RWPE2 (cell line): ENCODE results near the gene SMYD3.
"Not testable (repeated sequence)": the region's sequence is repeated elsewhere in the genome, so short reads cannot be mapped to it uniquely, and the experiment has no call there.

Source experiments
- ATAC-seq: fragments of 200-7000 bp; cut with Tn5 transposase; 3 replicates; pipeline ENCODE4 v1.9.1; 2021; ENCODE audit warnings: low read depth
- DNase-seq: peaks from one replicate; pipeline ENCODE4 v3.0.0-alpha.2; 2020; ENCODE audit warnings: low spot score
- H3K27ac ChIP-seq: fragments of 450-650 bp; 2 replicates; pipeline ENCODE4 v1.5.1; 2017; ENCODE audit warnings: mild to moderate bottlenecking; ENCODE audit not compliant: poor library complexity, severe bottlenecking
- H3K27me3 ChIP-seq: fragments of 250-450 bp; sonication (Bioruptor Pico); 2 replicates; pipeline ENCODE4 v1.5.1; 2021; ENCODE audit warnings: mild to moderate bottlenecking, moderate library complexity; ENCODE audit not compliant: insufficient read depth, poor library complexity, severe bottlenecking
- H3K36me3 ChIP-seq: fragments of 250-450 bp; sonication (Bioruptor Pico); 2 replicates; pipeline ENCODE4 v1.5.1; 2020; ENCODE audit warnings: low read depth, mild to moderate bottlenecking, moderate library complexity
- H3K4me1 ChIP-seq: fragments of 250-450 bp; sonication (Bioruptor Pico); 2 replicates; pipeline ENCODE4 v1.5.1; 2021; ENCODE audit warnings: mild to moderate bottlenecking, moderate library complexity; ENCODE audit not compliant: insufficient read depth, poor library complexity, severe bottlenecking
- H3K4me3 ChIP-seq: fragments of 250-450 bp; sonication (Bioruptor Pico); 2 replicates; pipeline ENCODE4 v1.5.1; 2021; ENCODE audit warnings: mild to moderate bottlenecking, moderate library complexity; ENCODE audit not compliant: severe bottlenecking
- H3K9me3 ChIP-seq: fragments of 250-450 bp; sonication (Bioruptor Pico); 2 replicates; pipeline ENCODE4 v1.5.1; 2021; ENCODE audit warnings: mild to moderate bottlenecking, moderate library complexity; ENCODE audit not compliant: severe bottlenecking
- CTCF ChIP-seq: fragments of 450-650 bp; IDR thresholded peaks from one replicate; pipeline ENCODE4 v1.5.1; 2017; ENCODE audit warnings: mild to moderate bottlenecking, moderate library complexity; ENCODE audit not compliant: poor library complexity, severe bottlenecking

The SMYD3 gene

DNA sequence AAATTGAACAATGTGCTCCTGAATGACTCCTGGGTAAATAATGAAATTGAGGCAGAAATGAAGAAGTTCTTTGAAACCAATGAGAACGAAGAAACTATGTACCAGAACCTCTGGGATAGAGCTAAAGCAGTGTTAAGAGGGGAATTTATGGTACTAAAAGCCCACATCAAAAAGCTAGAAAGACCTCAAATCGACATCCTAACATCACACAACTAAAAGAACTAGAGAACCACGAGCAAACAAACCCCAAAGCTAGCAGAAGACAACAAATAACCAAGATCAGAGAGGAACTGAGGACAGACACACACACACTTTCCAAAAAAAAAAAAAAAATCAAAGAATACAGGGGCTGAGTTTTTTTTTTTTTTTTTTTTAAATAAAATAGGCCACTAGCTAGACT is 564.2 kb downstream of the SMYD3 start:
- DNase-seq (no peak), ATAC-seq (no peak)
- Histone ChIP-seq H3K27ac (no peak overlapping the region), H3K9me3 (no peaks in the 10 kb centered on the region), H3K36me3 (no peaks in the 10 kb centered on the region), H3K4me3 (no peak overlapping the region), H3K4me1 (no peaks in the 10 kb centered on the region), H3K27me3 (no peaks in the 10 kb centered on the region)
- no peak for TF ChIP-seq CTCF

GRCh38 chr1:245941771-245942170 is 565.3 kb downstream of the SMYD3 start:
- not testable (repeated sequence) for ATAC-seq, H3K27ac ChIP-seq, H3K4me3 ChIP-seq

DNA sequence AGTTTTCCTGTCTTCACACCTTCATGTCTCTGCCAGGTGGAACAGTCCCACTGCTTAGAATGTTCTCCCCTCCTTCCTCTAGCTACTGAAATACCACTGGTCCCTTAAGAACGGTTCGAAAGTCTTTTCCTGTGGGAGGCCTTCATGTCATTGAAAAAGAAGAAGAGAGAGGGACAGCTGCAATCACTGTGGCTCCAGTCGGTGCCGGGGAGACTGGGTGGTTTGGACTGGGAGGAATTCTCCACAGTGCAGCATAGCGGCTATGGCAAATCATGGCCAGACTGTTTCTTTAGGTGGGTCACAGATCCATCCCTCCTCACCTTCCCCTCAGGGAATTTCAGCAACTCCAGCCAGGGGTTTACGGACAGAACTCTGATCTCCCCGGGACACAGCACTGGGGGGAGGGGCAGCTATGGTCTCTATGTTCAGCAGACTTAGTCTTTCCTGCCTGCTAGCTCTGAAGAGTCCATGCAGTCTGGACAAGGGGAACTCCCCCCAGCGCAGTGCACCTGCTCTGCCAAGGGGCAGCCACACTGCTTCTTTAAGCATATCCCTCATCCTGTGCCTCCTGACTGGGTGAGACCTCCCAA is 567.2 kb downstream of the SMYD3 start:
- no peak for TF ChIP-seq CTCF
- H3K9me3 ChIP-seq: no peaks in the 10 kb centered on the region
- no peak for DNase-seq
- H3K27me3 ChIP-seq: no peaks in the 10 kb centered on the region
- H3K36me3 ChIP-seq: no peaks in the 10 kb centered on the region
- no peak overlapping the region for H3K27ac ChIP-seq
- ATAC-seq: no peak
- H3K4me3 ChIP-seq: no peak overlapping the region
- no peaks in the 10 kb centered on the region for H3K4me1 ChIP-seq

More at GRCh38 chr1:245941771-245942170, 565.3 kb downstream of the SMYD3 start:
- H3K36me3 ChIP-seq, H3K9me3 ChIP-seq, DNase-seq, H3K4me1 ChIP-seq, H3K27me3 ChIP-seq: not testable (repeated sequence)

DNA sequence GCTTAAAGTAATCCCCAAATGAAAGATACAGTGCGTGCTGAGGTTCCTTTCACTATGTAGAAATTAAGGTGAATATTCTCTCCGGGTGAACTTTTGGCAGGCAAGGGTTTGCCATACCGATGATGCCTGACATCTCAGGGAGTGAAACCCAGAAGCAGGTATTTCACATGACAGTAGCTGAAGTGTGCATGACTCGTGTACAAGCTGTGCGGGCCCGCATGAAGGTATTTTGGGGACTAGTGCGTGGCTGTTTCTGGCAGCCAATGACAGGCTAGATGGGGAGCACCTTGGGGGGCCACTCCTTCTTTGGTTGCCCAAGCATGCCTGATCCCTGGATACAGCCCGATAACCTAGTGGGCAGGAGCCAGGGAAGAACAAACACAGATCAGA is 569.0 kb downstream of the SMYD3 start:
- H3K4me3 ChIP-seq: no peak overlapping the region
- ATAC-seq: no peak

GRCh38 chr1:245937316-245938045 is 569.6 kb downstream of the SMYD3 start:
- H3K27ac ChIP-seq: no peak overlapping the region
- H3K4me1 ChIP-seq: no peaks in the 10 kb centered on the region
- H3K36me3 ChIP-seq: no peaks in the 10 kb centered on the region
- ATAC-seq (no peak), DNase-seq (no peak)
- TF ChIP-seq CTCF: no peak
- no peaks in the 10 kb centered on the region for H3K27me3 ChIP-seq
- no peak overlapping the region for H3K4me3 ChIP-seq
- H3K9me3 ChIP-seq: no peaks in the 10 kb centered on the region

More for the DNA sequence above, 569.0 kb downstream of the SMYD3 start:
- DNase-seq: no peak
- H3K27me3 ChIP-seq: no peaks in the 10 kb centered on the region
- H3K9me3 ChIP-seq: no peaks in the 10 kb centered on the region
- no peaks in the 10 kb centered on the region for H3K36me3 ChIP-seq
- no peaks in the 10 kb centered on the region for H3K4me1 ChIP-seq
- no peak overlapping the region for H3K27ac ChIP-seq
- no peak for TF ChIP-seq CTCF
